OCI-LY1 (cell line): ENCODE measurements around the gene OR2F2.

Experiments used
- H2AFZ ChIP-seq: fragments of 200-600 bp; sonication (generic), shearing (Covaris generic); 2 replicates; pipeline ENCODE4 v1.6.0; 2014; ENCODE audit warnings: antibody characterized with exemption, mild to moderate bottlenecking, low read length
- H3F3A ChIP-seq: fragments of 200-600 bp; sonication (generic), shearing (Covaris generic); 2 replicates; pipeline ENCODE4 v1.6.0; 2014; ENCODE audit warnings: mild to moderate bottlenecking, antibody characterized with exemption, low read length, moderate library complexity; ENCODE audit not compliant: insufficient read depth
- H3K27ac ChIP-seq: fragments of 200-600 bp; sonication (generic); 2 replicates; pipeline ENCODE4 v1.5.1; 2014; ENCODE audit warnings: low read length, mixed run types, mild to moderate bottlenecking, low read depth; ENCODE audit not compliant: poor library complexity, severe bottlenecking
- H3K27me3 ChIP-seq: fragments of 200-600 bp; sonication (generic); 2 replicates; pipeline ENCODE4 v1.6.0; 2014; ENCODE audit warnings: antibody characterized with exemption, mild to moderate bottlenecking, low read length, moderate library complexity; ENCODE audit not compliant: insufficient read depth
- H3K36me3 ChIP-seq: fragments of 200-600 bp; sonication (generic); 2 replicates; pipeline ENCODE4 v1.6.1; 2014; ENCODE audit warnings: mild to moderate bottlenecking, antibody characterized with exemption, low read length, moderate library complexity, mixed read lengths; ENCODE audit not compliant: insufficient read depth
- H3K4me1 ChIP-seq: fragments of 200-600 bp; sonication (generic); 2 replicates; pipeline ENCODE4 v1.5.1; 2014; ENCODE audit warnings: mild to moderate bottlenecking, low read length, moderate library complexity; ENCODE audit not compliant: insufficient read depth, severe bottlenecking
- H3K4me2 ChIP-seq: fragments of 200-600 bp; sonication (generic), shearing (Covaris generic); 2 replicates; pipeline ENCODE4 v1.6.1; 2014; ENCODE audit warnings: low read length
- H3K4me3 ChIP-seq: fragments of 200-600 bp; sonication (generic); 2 replicates; pipeline ENCODE4 v1.5.1; 2014; ENCODE audit warnings: low read length, low read depth, mild to moderate bottlenecking, mixed read lengths; ENCODE audit not compliant: poor library complexity, severe bottlenecking
- H3K79me2 ChIP-seq: fragments of 200-600 bp; shearing (Covaris generic); 2 replicates; pipeline ENCODE4 v1.6.1; 2016; ENCODE audit warnings: mixed run types, low read length, mixed read lengths; ENCODE audit not compliant: insufficient read depth
- H3K9ac ChIP-seq: fragments of 200-600 bp; sonication (generic), shearing (Covaris generic); 2 replicates; pipeline ENCODE4 v1.6.1; 2014; ENCODE audit warnings: mild to moderate bottlenecking, low read length, mixed read lengths
- H3K9me2 ChIP-seq: fragments of 200-600 bp; sonication (generic), shearing (Covaris generic); 2 replicates; pipeline ENCODE4 v1.6.1; 2014; ENCODE audit warnings: low read depth, mild to moderate bottlenecking, low read length, mixed read lengths
- H3K9me3 ChIP-seq: fragments of 200-600 bp; shearing (Covaris generic); 2 replicates; pipeline ENCODE4 v1.6.1; 2014; ENCODE audit warnings: low read length, mixed read lengths
- H4K20me1 ChIP-seq: fragments of 200-600 bp; sonication (generic), shearing (Covaris generic); 2 replicates; pipeline ENCODE4 v1.6.0; 2016; ENCODE audit warnings: mild to moderate bottlenecking, low read length; ENCODE audit not compliant: insufficient read depth
- CTCF ChIP-seq: fragments of 200-600 bp; sonication (generic), shearing (Covaris generic); IDR thresholded peaks from 2 replicates; pipeline ENCODE4 v1.5.1; 2017; ENCODE audit warnings: mild to moderate bottlenecking, antibody characterized with exemption, low read length, moderate library complexity, mixed read lengths
- EZH2 ChIP-seq: fragments of 200-600 bp; sonication (generic), shearing (Covaris generic); IDR thresholded peaks from 2 replicates; pipeline ENCODE4 v1.8.0; 2017; ENCODE audit warnings: borderline replicate concordance, mixed run types, mild to moderate bottlenecking, antibody characterized with exemption, low read length, moderate library complexity, mixed read lengths

The OR2F2 gene

GRCh38 chr7:143947111-143947510, 12.1 kb downstream of the OR2F2 start:
- H3K27me3 ChIP-seq = no peaks in the 10 kb centered on the region
- H3K4me2 ChIP-seq = no peak overlapping the region
- no peaks in the 10 kb centered on the region for H3K36me3 ChIP-seq
- no peaks in the 10 kb centered on the region for H3K9me3 ChIP-seq
- no peaks in the 10 kb centered on the region for H3K9me2 ChIP-seq
- no peaks in the 10 kb centered on the region for H3K79me2 ChIP-seq
- TF ChIP-seq CTCF (no peak), EZH2 (no peak)
- no peak overlapping the region for H3K4me3 ChIP-seq
- no peak overlapping the region for H3K27ac ChIP-seq
- H3F3A ChIP-seq = no peaks in the 10 kb centered on the region
- H4K20me1 ChIP-seq = no peaks in the 10 kb centered on the region
- H2AFZ ChIP-seq = no peak overlapping the region
- H3K9ac ChIP-seq = no peak overlapping the region
- H3K4me1 ChIP-seq = no peaks in the 10 kb centered on the region

GRCh38 chr7:143948733-143949132, 13.7 kb downstream of the OR2F2 start:
- Histone ChIP-seq H3K36me3 (no peaks in the 10 kb centered on the region), H3K4me2 (no peak overlapping the region), H3K4me1 (no peaks in the 10 kb centered on the region), H3K27me3 (no peaks in the 10 kb centered on the region), H3K9ac (no peak overlapping the region), H3K27ac (no peak overlapping the region), H3K9me2 (no peaks in the 10 kb centered on the region), H3K79me2 (no peaks in the 10 kb centered on the region), H2AFZ (no peak overlapping the region), H4K20me1 (no peaks in the 10 kb centered on the region), H3F3A (no peaks in the 10 kb centered on the region), H3K4me3 (no peak overlapping the region), H3K9me3 (no peaks in the 10 kb centered on the region)
- TF ChIP-seq EZH2 (no peak), CTCF (no peak)

GRCh38 chr7:143953421-143953820, 18.4 kb downstream of the OR2F2 start:
- H3K9ac ChIP-seq = no peak overlapping the region
- H3K9me2 ChIP-seq = no peaks in the 10 kb centered on the region
- H3K27me3 ChIP-seq = no peaks in the 10 kb centered on the region
- no peak overlapping the region for H3K4me3 ChIP-seq
- H4K20me1 ChIP-seq = no peaks in the 10 kb centered on the region
- no peak overlapping the region for H3K27ac ChIP-seq
- no peaks in the 10 kb centered on the region for H3F3A ChIP-seq
- no peak overlapping the region for H2AFZ ChIP-seq
- no peak overlapping the region for H3K4me2 ChIP-seq
- no peaks in the 10 kb centered on the region for H3K9me3 ChIP-seq
- no peaks in the 10 kb centered on the region for H3K79me2 ChIP-seq
- H3K36me3 ChIP-seq = no peaks in the 10 kb centered on the region
- no peaks in the 10 kb centered on the region for H3K4me1 ChIP-seq
- TF ChIP-seq CTCF (no peak), EZH2 (no peak)
